Endothelial cell of umbilical vein (primary cell): ENCODE measurements around the gene STON2. TPM values are rescaled to one million over a fixed set of nuclear protein-coding genes. Genes with fewer than 3 reads are reported as not detected.
"Not testable (repeated sequence)": the region's sequence is repeated elsewhere in the genome, so short reads cannot be mapped to it uniquely, and the experiment has no call there.

ENCODE experiments used
- BruUV-seq: library from RNA; stranded (reverse); fragments of 400-500 nt; replicated peaks from 2 replicates; lab custom pipeline; 2021; lab: Mats Ljungman, UMichigan
- CTCF ChIA-PET: fragments of 300-600, 350-600 bp; sonication (Branson Sonifier 250); formaldehyde crosslinking; loops from one replicate; lab custom pipeline; 2021; ENCODE audit warnings: antibody characterized with exemption, inconsistent platforms; lab: Charles Lee
- POLR2A ChIA-PET: fragments of 300-600, 350-600 bp; sonication (Branson Sonifier 250); formaldehyde crosslinking; loops from one replicate; lab custom pipeline; 2021; ENCODE audit warnings: antibody characterized with exemption, inconsistent platforms; lab: Charles Lee
- DNase-seq: peaks from one replicate; pipeline ENCODE4 v3.0.0-alpha.2; 2011; ENCODE audit warnings: low read depth, low spot score
- FAIRE-seq: peaks from 2 replicates; lab custom pipeline; 2011; peaks lifted over from hg19 to GRCh38; lab: Jason Lieb, UNC
- H2AFZ ChIP-seq: 2 replicates; pipeline ENCODE4 v1.6.0; 2012; ENCODE audit warnings: low read depth, low read length, control low read depth, inconsistent platforms
- H3K27ac ChIP-seq: 2 replicates; pipeline ENCODE4 v1.5.1; 2011; ENCODE audit warnings: low read depth, mild to moderate bottlenecking, control low read depth, low read length, moderate library complexity; ENCODE audit not compliant: insufficient read depth
- H3K27me3 ChIP-seq, 2 experiments: 2 replicates each; pipeline versions ENCODE4 v1.6.0 to v1.6.1; 2011; ENCODE audit warnings: low read length in 2 of 2, mixed read lengths in 1 of 2; ENCODE audit not compliant: control insufficient read depth in 2 of 2, insufficient read depth in 2 of 2
- H3K36me3 ChIP-seq, 2 experiments: 2 replicates in 1 of 2; 3 replicates in 1 of 2; pipeline ENCODE4 v1.5.1; 2011; ENCODE audit warnings: low read length in 2 of 2, mild to moderate bottlenecking in 1 of 2, moderate library complexity in 1 of 2; ENCODE audit not compliant: control insufficient read depth in 2 of 2, insufficient read depth in 2 of 2; ENCODE audit errors: extremely low read depth in 1 of 2
- H3K4me1 ChIP-seq: 3 replicates; pipeline ENCODE4 v1.5.1; 2011; ENCODE audit warnings: mild to moderate bottlenecking, low read length; ENCODE audit not compliant: control insufficient read depth, insufficient read depth; ENCODE audit errors: extremely low read depth
- H3K4me2 ChIP-seq: 2 replicates; pipeline ENCODE4 v1.6.1; 2011; ENCODE audit warnings: low read length, control low read depth, mixed read lengths; ENCODE audit not compliant: insufficient read depth
- H3K4me3 ChIP-seq, 3 experiments: fragments of 200-600 bp in 1 of 3; sonication (generic), shearing (Covaris generic) in 1 of 3; replicated peaks in 1 of 3; 2 replicates each; pipeline ENCODE4 v1.5.1; 2011 to 2016; ENCODE audit warnings: control low read depth in 3 of 3, low read length in 3 of 3, mild to moderate bottlenecking in 2 of 3, inconsistent platforms in 1 of 3, low read depth in 1 of 3, moderate library complexity in 1 of 3; ENCODE audit not compliant: insufficient read depth in 1 of 3
- H3K79me2 ChIP-seq: 2 replicates; pipeline ENCODE4 v1.6.0; 2012; ENCODE audit warnings: low read length, inconsistent platforms; ENCODE audit not compliant: control insufficient read depth, insufficient read depth
- H3K9ac ChIP-seq: replicated peaks from 2 replicates; pipeline ENCODE3; 2011; ENCODE audit warnings: low read length, control low read depth; ENCODE audit not compliant: insufficient read depth; ENCODE audit errors: extremely low read depth
- H3K9me1 ChIP-seq: replicated peaks from 3 replicates; pipeline ENCODE4 v1.6.0; 2011; ENCODE audit warnings: mild to moderate bottlenecking, low read length; ENCODE audit not compliant: control insufficient read depth, insufficient read depth; ENCODE audit errors: extremely low read depth
- H3K9me3 ChIP-seq: replicated peaks from 2 replicates; pipeline ENCODE4 v1.5.1; 2012; ENCODE audit warnings: low read length, inconsistent platforms; ENCODE audit not compliant: control insufficient read depth, insufficient read depth
- H4K20me1 ChIP-seq: replicated peaks from 2 replicates; pipeline ENCODE3; 2011; ENCODE audit warnings: mild to moderate bottlenecking, low read length; ENCODE audit not compliant: control insufficient read depth, insufficient read depth; ENCODE audit errors: extremely low read depth
- EZH2 ChIP-seq: IDR thresholded peaks from 2 replicates; pipeline ENCODE4 v1.6.1; 2012; ENCODE audit warnings: borderline replicate concordance, low read depth, mild to moderate bottlenecking, moderate library complexity, low read length, inconsistent platforms; ENCODE audit not compliant: severe bottlenecking
- FOS ChIP-seq: IDR thresholded peaks from 2 replicates; pipeline ENCODE4 v1.6.1; 2011; ENCODE audit warnings: mild to moderate bottlenecking, low read length, moderate library complexity, borderline replicate concordance; ENCODE audit not compliant: insufficient read depth
- GATA2 ChIP-seq: IDR thresholded peaks from 2 replicates; pipeline ENCODE4 v1.7.0; 2011; ENCODE audit warnings: low read depth, mild to moderate bottlenecking, moderate library complexity, mixed read lengths, low read length; ENCODE audit not compliant: insufficient read length, insufficient read depth
- JUN ChIP-seq: IDR thresholded peaks from 2 replicates; pipeline ENCODE4 v1.6.1; 2011; ENCODE audit warnings: borderline replicate concordance, low read depth; ENCODE audit not compliant: insufficient read length, insufficient read depth
- MYC ChIP-seq: IDR thresholded peaks from one replicate; pipeline ENCODE4 v1.6.1; 2011; ENCODE audit warnings: mild to moderate bottlenecking, low read depth, low read length
- POLR2A ChIP-seq: IDR thresholded peaks from 2 replicates; pipeline ENCODE4 v1.6.1; 2012; ENCODE audit warnings: low read depth, mild to moderate bottlenecking, control low read depth, low read length
- POLR2AphosphoS5 ChIP-seq: IDR thresholded peaks from 2 replicates; pipeline ENCODE4 v1.6.1; 2012; ENCODE audit warnings: low read depth, mild to moderate bottlenecking, control low read depth, low read length, moderate library complexity; ENCODE audit not compliant: insufficient read depth
- dilution Hi-C: fragments of 300-500 bp; cut with MboI; formaldehyde crosslinking; loops from one replicate; pipeline ENCODE4 v1.15.0; 2019; ENCODE audit warnings: low sequenced_read_pairs; ENCODE audit not compliant: extremely low pct_ligation_motif_present
- intact Hi-C: fragments of 100-400 bp; cut with micrococcal nuclease; formaldehyde crosslinking; loops from one replicate; pipeline ENCODE4 v1.10.0; 2022
- polyA plus RNA-seq, 4 experiments: library from polyadenylated mRNA; depleted of rRNA in 3 of 4; stranded (reverse) in 3 of 4; unstranded in 1 of 4; fragments of >200 nt; gene quantifications; 2 replicates each; pipeline versions ENCODE4 v1.2.1 to v1.2.3, GENCODE V29; 2011 to 2012; ENCODE audit warnings: missing spikeins in 1 of 4
- total RNA-seq: library from RNA; stranded (reverse); gene quantifications from 2 replicates; pipeline ENCODE4 v1.2.3, GENCODE V29; 2021
- TF ChIP-seq, protein P1 (sequence below): IDR thresholded peaks from 2 replicates; pipeline ENCODE4 v1.6.1; 2011; ENCODE audit not compliant: insufficient read depth, insufficient read length
- TF ChIP-seq, protein P2 (sequence below), 2 donors: IDR thresholded peaks; 1 replicate in 1 of 2; 2 replicates in 1 of 2; pipeline ENCODE4 v1.5.1; 2011; ENCODE audit warnings: low read length in 2 of 2, mild to moderate bottlenecking in 2 of 2, moderate library complexity in 2 of 2, control low read depth in 1 of 2, inconsistent platforms in 1 of 2, low read depth in 1 of 2; ENCODE audit not compliant: insufficient read depth in 1 of 2; ENCODE audit errors: extremely low read depth in 1 of 2

The STON2 gene
- total and polyA plus RNA-seq, 2 donors (not counting 3 experiments of a cell fraction or from before 2014, with no cell fraction given), result not detected

DNA sequence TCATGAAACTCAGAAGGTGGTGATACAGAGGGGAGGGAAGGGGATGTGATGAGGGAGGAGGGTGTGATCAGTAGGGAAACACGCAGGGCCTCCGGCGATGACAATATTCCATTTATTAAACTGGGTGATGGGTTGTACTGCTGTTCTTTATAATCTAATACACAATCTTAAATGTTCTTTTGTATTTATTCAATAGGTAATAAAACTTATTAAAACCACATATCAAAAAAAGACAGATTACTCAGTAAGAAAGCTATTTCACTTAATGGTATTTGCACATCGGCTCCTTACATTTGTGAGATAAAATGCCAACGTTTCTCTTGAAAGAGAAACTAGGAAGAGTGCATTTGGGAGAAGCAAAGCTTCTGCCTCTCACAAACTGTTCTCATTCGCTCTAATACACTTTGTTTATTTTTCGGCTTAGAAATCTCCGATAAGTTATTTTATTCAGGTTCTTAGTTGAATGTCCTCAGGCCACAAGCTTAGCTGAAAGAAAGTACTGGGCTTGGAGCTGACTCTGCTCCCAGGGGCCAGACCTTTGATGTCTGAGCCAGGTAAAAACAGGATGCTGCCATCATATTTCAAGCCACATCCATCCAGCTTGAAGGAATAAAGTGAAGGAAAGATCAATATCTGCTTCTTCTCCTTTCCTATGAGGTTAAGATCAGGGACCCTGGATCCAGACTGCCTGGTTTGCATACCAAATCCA lies 17.5 kb downstream of the STON2 start:
- Histone ChIP-seq H3K36me3 (no peaks in the 10 kb centered on the region), H3K27me3 (no peaks in the 10 kb centered on the region), H4K20me1 (no peaks in the 10 kb centered on the region), H3K4me2 (no peak overlapping the region), H3K79me2 (no peaks in the 10 kb centered on the region), H3K4me3 (no peak overlapping the region), H3K9me1 (no peaks in the 10 kb centered on the region), H3K9ac (no peak overlapping the region), H3K9me3 (no peaks in the 10 kb centered on the region), H3K4me1 (no peaks in the 10 kb centered on the region), H2AFZ (no peak overlapping the region), H3K27ac (no peak overlapping the region)
- ChIA-PET CTCF (no interaction called here), POLR2A (no interaction called here)
- dilution Hi-C loops, result no loop called here
- intact Hi-C loops, result no loop called here
- FAIRE-seq (no peak), DNase-seq (no peak)
- no TSS peak for BruUV-seq
- no peak for TF ChIP-seq JUN
- no peak for TF ChIP-seq POLR2A
- TF ChIP-seq EZH2, result no peak
- no peak for TF ChIP-seq MYC
- TF ChIP-seq, protein P1, sequence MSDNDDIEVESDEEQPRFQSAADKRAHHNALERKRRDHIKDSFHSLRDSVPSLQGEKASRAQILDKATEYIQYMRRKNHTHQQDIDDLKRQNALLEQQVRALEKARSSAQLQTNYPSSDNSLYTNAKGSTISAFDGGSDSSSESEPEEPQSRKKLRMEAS, result no peak
- no peak for TF ChIP-seq POLR2AphosphoS5
- TF ChIP-seq, protein P2, sequence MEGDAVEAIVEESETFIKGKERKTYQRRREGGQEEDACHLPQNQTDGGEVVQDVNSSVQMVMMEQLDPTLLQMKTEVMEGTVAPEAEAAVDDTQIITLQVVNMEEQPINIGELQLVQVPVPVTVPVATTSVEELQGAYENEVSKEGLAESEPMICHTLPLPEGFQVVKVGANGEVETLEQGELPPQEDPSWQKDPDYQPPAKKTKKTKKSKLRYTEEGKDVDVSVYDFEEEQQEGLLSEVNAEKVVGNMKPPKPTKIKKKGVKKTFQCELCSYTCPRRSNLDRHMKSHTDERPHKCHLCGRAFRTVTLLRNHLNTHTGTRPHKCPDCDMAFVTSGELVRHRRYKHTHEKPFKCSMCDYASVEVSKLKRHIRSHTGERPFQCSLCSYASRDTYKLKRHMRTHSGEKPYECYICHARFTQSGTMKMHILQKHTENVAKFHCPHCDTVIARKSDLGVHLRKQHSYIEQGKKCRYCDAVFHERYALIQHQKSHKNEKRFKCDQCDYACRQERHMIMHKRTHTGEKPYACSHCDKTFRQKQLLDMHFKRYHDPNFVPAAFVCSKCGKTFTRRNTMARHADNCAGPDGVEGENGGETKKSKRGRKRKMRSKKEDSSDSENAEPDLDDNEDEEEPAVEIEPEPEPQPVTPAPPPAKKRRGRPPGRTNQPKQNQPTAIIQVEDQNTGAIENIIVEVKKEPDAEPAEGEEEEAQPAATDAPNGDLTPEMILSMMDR (IDR thresholded peaks at IDR 0.05; ENCODE audit: extremely low read depth in 1 of 2, insufficient read depth in 1 of 2, low read depth in 1 of 2, low read length in 2 of 2), result no peak
- TF ChIP-seq GATA2, result no peak
- no peak for TF ChIP-seq FOS

DNA sequence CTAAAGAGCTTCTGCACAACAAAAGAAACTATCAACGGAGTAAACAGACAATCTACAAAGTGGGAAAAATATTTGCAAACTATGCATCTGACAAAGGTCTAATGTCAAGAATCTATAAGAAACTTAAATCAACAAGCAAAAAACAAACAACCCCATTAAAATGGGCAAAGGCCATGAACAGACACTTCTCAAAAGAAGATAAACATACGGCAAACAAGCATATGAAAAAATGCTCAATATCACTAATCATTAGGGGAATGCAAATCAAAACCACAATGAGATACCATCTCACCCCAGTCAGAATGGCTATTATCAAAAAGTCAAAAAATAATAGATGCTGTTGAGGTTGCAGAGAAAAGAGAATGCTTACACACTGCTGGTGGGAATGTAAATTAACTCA lies 20.1 kb downstream of the STON2 start:
- H3K9me3 ChIP-seq, CTCF ChIA-PET, intact Hi-C loops, POLR2A ChIA-PET, H3K4me2 ChIP-seq, H3K27ac ChIP-seq, H3K4me1 ChIP-seq, BruUV-seq, DNase-seq, H3K4me3 ChIP-seq, H3K9ac ChIP-seq, H3K27me3 ChIP-seq, H2AFZ ChIP-seq, dilution Hi-C loops, H3K9me1 ChIP-seq, H4K20me1 ChIP-seq, H3K36me3 ChIP-seq, H3K79me2 ChIP-seq, FAIRE-seq: not testable (repeated sequence)
